GM10266 (cell line): ENCODE data around the gene PATE4.
"Not testable (repeated sequence)": the region's sequence is repeated elsewhere in the genome, so short reads cannot be mapped to it uniquely, and the experiment has no call there.

Source experiments
- DNase-seq: peaks from one replicate; pipeline ENCODE4 v3.0.0; 2012; ENCODE audit errors: extremely low spot score
- TF ChIP-seq, protein P1 (sequence below): IDR thresholded peaks from 2 replicates; pipeline ENCODE4 v1.5.1; 2012; ENCODE audit warnings: mild to moderate bottlenecking, low read depth; ENCODE audit not compliant: control insufficient read depth, insufficient read depth; ENCODE audit errors: missing control alignments

Gene PATE4

DNA sequence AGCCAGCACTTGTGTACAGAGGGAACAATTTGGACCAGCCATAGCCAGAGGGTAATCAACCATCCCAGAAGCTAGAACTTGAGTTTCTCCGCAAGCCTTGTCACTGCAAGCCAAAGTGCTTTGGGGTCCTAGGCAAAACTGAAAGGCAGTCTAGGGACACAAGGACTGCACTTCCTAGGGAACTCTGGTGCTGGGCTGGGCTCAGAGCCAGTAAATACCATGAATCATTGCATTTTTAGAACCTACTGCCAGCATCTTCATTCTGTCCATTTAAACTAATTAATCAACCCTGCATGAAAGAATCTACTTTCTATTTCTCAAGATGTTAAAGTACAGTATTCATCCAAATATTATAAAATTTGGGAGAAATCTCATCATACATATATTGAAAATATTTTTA lies 25.2 kb upstream of the PATE4 start:
- DNase-seq, result no peak
- TF ChIP-seq, protein P1, sequence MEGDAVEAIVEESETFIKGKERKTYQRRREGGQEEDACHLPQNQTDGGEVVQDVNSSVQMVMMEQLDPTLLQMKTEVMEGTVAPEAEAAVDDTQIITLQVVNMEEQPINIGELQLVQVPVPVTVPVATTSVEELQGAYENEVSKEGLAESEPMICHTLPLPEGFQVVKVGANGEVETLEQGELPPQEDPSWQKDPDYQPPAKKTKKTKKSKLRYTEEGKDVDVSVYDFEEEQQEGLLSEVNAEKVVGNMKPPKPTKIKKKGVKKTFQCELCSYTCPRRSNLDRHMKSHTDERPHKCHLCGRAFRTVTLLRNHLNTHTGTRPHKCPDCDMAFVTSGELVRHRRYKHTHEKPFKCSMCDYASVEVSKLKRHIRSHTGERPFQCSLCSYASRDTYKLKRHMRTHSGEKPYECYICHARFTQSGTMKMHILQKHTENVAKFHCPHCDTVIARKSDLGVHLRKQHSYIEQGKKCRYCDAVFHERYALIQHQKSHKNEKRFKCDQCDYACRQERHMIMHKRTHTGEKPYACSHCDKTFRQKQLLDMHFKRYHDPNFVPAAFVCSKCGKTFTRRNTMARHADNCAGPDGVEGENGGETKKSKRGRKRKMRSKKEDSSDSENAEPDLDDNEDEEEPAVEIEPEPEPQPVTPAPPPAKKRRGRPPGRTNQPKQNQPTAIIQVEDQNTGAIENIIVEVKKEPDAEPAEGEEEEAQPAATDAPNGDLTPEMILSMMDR, result no peak

DNA sequence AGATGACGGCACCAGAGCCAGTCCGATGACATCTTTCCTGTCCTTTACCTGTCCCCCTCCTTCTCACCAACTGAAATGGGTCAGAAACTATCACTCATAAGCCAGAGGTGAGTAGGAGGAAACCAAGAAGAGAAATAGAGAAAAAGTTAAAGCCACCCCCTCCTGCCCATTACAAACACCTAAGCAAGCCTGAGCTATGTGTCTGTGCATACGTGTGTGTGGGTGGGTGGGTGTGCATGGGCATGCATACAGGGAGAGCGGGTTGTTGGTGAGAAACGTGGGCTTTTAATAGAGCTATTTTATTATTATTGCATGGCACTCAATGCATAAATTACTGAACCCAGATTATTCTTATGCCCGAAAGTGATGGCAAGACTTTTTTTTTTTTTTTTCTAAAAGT lies 2.6 kb downstream of the PATE4 start:
- TF ChIP-seq, protein P1, result no peak
- DNase-seq, result no peak

DNA sequence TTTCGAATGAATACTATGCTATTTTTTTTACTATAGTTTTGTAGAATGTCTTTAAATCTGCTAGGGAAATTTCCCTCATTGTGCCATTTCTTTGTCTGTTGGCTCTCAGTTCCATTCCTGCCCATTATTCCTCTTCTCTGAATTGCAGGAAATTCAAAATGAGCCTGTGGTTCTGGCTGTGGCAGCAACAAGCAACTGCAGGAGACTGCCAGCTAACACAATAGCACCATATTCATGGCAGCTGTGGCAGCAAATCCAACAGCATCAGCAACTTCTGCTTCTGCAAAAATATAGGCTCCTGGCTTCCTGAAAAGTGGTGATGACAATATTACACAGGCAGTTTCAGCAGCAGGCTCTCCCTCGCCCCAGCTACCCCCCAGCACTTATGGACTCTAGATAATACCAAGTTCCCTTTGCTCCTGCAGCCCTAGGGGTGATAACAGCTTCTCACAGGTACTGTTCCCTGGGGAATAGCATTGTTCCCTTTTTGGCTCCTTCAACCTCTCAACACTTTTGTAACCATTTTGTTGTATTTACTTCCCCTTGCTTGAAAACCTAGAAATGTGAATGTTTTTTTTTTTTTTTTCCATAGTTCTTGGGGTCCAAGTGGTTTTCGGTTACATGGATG lies 9.3 kb downstream of the PATE4 start:
- TF ChIP-seq, protein P1, result no peak
- no peak for DNase-seq

DNA sequence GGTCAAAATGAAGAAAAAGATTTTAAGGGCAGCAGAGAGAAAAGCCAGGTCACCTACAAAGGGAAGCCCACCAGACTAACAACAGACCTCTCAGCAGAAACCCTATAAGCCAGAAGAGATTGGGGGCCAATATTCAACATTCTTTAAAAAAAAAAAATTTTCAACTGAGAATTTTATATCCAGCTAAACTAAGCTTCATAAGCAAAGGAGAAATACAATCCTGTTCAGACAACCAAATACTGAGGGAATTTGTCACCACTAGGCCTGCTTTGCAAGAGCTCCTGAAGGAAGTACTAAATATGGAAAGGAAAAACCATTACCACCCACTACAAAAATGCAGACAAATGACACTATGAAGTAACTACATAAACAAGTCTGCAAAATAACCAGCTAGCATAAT lies 13.1 kb downstream of the PATE4 start:
- no peak for DNase-seq
- TF ChIP-seq, protein P1, result no peak

DNA sequence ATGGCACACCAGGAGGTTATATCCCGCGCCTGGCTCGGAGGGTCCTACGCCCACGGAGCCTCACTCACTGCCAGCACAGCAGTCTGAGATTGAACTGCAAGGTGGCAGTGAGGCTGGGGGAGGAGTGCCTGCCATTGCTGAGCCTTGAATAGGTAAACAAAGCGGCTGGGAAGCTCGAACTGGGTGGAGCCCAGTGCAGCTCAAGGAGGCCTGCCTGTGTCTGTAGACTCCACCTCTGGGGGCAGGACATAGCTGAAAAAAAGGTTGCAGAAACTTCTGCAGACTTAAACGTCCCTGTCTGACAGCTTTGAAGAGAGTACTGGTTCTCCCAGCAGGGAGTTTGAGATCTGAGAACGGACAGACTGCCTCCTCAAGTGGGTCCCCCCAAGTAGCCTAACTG lies 24.6 kb downstream of the PATE4 start:
- DNase-seq, result not testable (repeated sequence)

DNA sequence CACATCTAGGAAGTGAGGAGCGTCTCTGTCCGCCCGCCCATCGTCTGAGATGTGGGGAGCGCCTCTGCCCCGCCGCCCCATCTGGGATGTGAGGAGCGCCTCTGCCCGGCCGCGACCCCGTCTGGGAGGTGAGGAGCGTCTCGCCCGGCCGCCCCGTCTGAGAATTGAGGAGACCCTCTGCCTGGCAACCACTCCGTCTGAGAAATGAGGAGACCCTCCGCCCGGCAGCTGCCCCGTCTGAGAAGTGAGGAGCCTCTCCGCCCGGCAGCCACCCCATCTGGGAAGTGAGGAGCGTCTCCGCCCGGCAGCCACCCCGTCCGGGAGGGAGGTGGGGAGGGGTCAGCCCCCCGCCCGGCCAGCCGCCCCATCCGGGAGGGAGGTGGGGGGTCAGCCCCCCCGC lies 29.7 kb downstream of the PATE4 start:
- DNase-seq, result not testable (repeated sequence)

DNA sequence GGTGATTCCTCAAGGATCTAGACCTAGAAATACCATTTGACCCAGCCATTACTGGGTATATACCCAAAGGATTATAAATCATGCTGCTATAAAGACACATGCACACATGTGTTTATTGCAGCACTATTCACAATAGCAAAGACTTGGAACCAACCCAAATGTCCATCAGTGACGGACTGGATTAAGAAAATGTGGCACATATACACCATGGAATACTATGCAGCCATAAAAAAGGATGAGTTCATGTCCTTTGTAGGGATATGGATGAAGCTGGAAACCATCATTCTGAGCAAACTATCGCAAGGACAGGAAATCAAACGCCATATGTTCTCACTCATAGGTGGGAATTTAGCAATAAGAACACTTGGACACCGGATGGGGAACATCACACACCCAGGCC lies 32.2 kb downstream of the PATE4 start:
- not testable (repeated sequence) for DNase-seq

DNA sequence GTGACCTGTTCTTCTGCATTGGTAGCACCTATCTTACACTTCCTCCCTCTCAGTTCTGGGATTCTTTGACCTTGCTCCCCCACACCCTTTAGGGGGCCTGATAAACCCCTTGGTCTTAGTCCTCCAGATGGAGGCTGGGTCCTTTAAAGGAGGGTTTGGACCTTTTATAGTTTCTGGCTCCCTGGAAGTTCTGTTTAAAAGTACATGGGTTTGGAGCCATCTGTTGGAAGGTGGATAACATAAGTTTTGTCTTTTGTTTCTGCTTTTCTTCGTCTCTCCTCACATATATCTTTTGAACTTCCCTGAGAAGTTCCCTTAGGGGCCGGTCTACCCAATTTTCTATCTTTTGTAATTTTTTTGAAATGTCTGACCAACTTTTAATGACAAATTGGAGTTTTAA lies 36.4 kb downstream of the PATE4 start:
- DNase-seq, result no peak
- TF ChIP-seq, protein P1, result no peak

DNA sequence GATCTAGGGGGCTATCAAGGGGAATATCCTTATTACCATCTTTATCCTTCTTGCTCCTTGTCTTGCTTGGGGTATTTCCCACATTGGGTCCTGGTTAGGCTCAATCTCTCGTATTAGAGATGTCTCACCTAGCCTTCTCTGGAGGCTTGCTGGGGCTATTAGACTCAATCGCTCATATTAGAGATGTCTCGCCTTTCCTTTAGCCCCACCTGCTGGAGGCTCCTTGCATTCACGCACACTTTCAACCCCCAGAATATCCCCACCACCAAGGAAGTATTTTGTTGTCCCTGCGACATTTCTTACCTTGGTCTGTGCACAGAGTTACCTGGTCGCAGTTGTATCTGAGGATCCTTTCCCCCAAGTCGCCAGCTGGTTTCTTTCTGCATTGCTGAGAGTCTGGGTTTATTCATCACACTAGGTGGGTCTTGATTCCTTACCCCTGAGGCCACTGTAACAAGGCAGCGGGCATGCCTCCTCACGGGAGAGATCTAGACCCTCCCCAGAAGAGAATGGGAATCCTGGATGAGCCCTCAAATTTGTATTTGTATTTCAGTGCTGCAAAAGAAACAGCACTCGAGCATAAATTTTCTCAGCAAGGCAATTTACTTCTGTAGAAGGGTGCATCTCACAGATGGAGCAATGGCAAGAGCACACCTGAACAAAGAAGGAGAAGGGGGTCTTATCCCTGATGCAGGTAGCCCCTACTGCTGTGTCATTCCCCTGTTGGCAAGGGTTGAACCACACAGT lies 38.4 kb downstream of the PATE4 start:
- DNase-seq, result no peak
- TF ChIP-seq, protein P1, result peak; percentile 23
